Measurements from ENCODE around the gene GABBR2.

DNA sequence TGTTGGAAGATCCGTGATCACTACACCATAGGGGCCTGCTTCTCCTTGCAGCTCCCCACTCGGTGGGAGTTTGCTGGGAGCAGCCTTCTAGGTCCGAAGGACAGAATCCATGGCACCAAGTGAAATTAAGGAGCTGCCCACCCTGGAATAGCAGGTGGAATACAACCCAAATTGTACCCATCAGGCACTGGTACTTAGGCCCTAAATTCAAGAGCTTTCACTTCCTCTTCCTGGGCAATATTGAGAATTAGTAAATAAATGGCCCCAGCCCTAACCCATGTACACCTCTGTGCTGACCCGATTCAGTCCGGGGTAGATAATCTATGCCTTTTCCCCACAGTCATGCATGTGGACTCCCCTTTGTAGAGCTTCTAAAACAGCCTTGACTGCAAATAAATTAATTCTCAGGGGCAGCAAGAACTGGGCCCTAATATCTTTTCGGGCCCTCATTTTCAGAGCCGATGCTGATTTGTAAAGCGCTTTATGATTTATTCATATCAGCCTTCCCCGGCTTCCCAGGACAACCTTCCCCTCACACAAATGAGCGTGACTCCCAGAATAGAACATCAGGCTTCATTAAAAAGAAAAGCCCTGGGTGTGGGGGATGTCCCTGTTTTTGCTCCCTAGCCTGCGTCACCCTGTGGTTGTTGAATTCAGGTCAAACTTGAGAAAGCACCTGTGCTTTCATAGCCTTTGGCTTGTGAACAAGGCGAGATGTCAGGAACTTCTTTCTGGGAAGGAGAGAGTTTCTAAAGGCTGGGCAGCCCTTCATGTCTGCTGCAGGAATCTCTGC lies 327.2 kb downstream of the GABBR2 start:
- TF ChIP-seq CTCF (IDR thresholded peaks at IDR 0.05) (no peak), POLR2A (IDR thresholded peaks at IDR 0.05) (no peak)
